BE2C (cell line): ENCODE data around the gene PTPN3.

Experiments
- DNase-seq: peaks from one replicate; pipeline ENCODE4 v3.0.0-alpha.2; 2020
- H3K27me3 ChIP-seq: fragments of 250-450 bp; sonication (Bioruptor Pico); 2 replicates; pipeline ENCODE4 v1.5.1; 2020; ENCODE audit warnings: mild to moderate bottlenecking
- H3K36me3 ChIP-seq: fragments of 250-450 bp; sonication (Bioruptor Pico); 2 replicates; pipeline ENCODE4 v1.5.1; 2020; ENCODE audit warnings: mild to moderate bottlenecking
- H3K4me1 ChIP-seq: fragments of 250-450 bp; sonication (Bioruptor Pico); 2 replicates; pipeline ENCODE4 v1.5.1; 2020
- H3K4me3 ChIP-seq: 2 replicates; pipeline ENCODE4 v1.5.1; 2011; ENCODE audit warnings: low read depth, low read length
- H3K9me3 ChIP-seq: fragments of 250-450 bp; sonication (Bioruptor Pico); 2 replicates; pipeline ENCODE4 v1.5.1; 2020
- CTCF ChIP-seq: IDR thresholded peaks from 2 replicates; pipeline ENCODE4 v1.5.1; 2012; ENCODE audit warnings: mild to moderate bottlenecking, low read depth, low read length

Gene PTPN3

GRCh38 chr9:109383356-109383755, 114.8 kb downstream of the PTPN3 start:
- no peak for DNase-seq
- Histone ChIP-seq H3K9me3 (no peaks in the 10 kb centered on the region), H3K36me3 (no peaks in the 10 kb centered on the region), H3K4me1 (no peaks in the 10 kb centered on the region), H3K4me3 (no peak overlapping the region), H3K27me3 (0 out of 2 replicates have a peak, but pooled peaks cover 7% of the 10 kb centered on the region)
- no peak for TF ChIP-seq CTCF

GRCh38 chr9:109382585-109382984, 115.5 kb downstream of the PTPN3 start:
- TF ChIP-seq CTCF: no peak
- Histone ChIP-seq H3K9me3 (no peaks in the 10 kb centered on the region), H3K4me1 (no peaks in the 10 kb centered on the region), H3K4me3 (no peak overlapping the region), H3K36me3 (no peaks in the 10 kb centered on the region), H3K27me3 (0 out of 2 replicates have a peak, but pooled peaks cover 7% of the 10 kb centered on the region)
- no peak for DNase-seq

- no peak overlapping the region for H3K4me3 ChIP-seq
- no peaks in the 10 kb centered on the region for H3K4me1 ChIP-seq
- H3K27me3 ChIP-seq: 0 out of 2 replicates have a peak, but pooled peaks cover 7% of the 10 kb centered on the region
- no peak for DNase-seq
- TF ChIP-seq CTCF: no peak
- H3K9me3 ChIP-seq: no peaks in the 10 kb centered on the region
- H3K36me3 ChIP-seq: no peaks in the 10 kb centered on the region
These were observed 115.9 kb downstream of the PTPN3 start for GRCh38 chr9:109382182-109382581.

- no peaks in the 10 kb centered on the region for H3K9me3 ChIP-seq
- H3K27me3 ChIP-seq: 0 out of 2 replicates have a peak, but pooled peaks cover 10% of the 10 kb centered on the region
- DNase-seq: no peak
- H3K4me3 ChIP-seq: no peak overlapping the region
- no peaks in the 10 kb centered on the region for H3K4me1 ChIP-seq
- H3K36me3 ChIP-seq: no peaks in the 10 kb centered on the region
- TF ChIP-seq CTCF: no peak
These were observed 116.9 kb downstream of the PTPN3 start for GRCh38 chr9:109381011-109381729.

GRCh38 chr9:109379513-109379912, 118.6 kb downstream of the PTPN3 start:
- 0 out of 2 replicates have a peak, but pooled peaks cover 10% of the 10 kb centered on the region for H3K27me3 ChIP-seq
- H3K9me3 ChIP-seq: no peaks in the 10 kb centered on the region
- no peak for DNase-seq
- TF ChIP-seq CTCF: no peak
- no peaks in the 10 kb centered on the region for H3K4me1 ChIP-seq
- H3K36me3 ChIP-seq: no peaks in the 10 kb centered on the region
- no peak overlapping the region for H3K4me3 ChIP-seq

GRCh38 chr9:109378316-109378715, 119.8 kb downstream of the PTPN3 start:
- Histone ChIP-seq H3K4me1 (no peaks in the 10 kb centered on the region), H3K9me3 (no peaks in the 10 kb centered on the region), H3K27me3 (0 out of 2 replicates have a peak, but pooled peaks cover 10% of the 10 kb centered on the region), H3K4me3 (no peak overlapping the region), H3K36me3 (no peaks in the 10 kb centered on the region)
- no peak for DNase-seq
- no peak for TF ChIP-seq CTCF
